ENCODE measurements around the gene TIMP1. TPM values are rescaled to one million over a fixed set of nuclear protein-coding genes. Genes with fewer than 3 reads are reported as not detected.
A peak's percentile ranks its signal among the peaks of the same experiment; 100 is the strongest.

Gene TIMP1
- total RNA-seq, 2 experiments from 2014 or later, result not detected

- DNase-seq (ENCODE audit: low spot score), result peak; percentile 98
- Histone ChIP-seq H3K4me3 (ENCODE audit: low read depth, low read length, poor library complexity, severe bottlenecking) (peak within 1 kb of the TSS; percentile 86), H3K36me3 (ENCODE audit: insufficient read depth, low read length) (peaks cover 27% of the 10 kb centered on the region), H3K9me3 (ENCODE audit: low read length) (no peaks in the 10 kb centered on the region), H3K4me2 (ENCODE audit: low read length) (peak within 1 kb of the TSS; percentile 92), H3K9me2 (ENCODE audit: insufficient read depth, low read length) (no peaks in the 10 kb centered on the region), H3K4me1 (ENCODE audit: insufficient read depth, low read length, poor library complexity, severe bottlenecking) (peaks cover 30% of the 10 kb centered on the region), H3K79me2 (ENCODE audit: insufficient read depth, low read depth, low read length) (peaks cover 15% of the 10 kb centered on the region; the same call in 1 of the 2 replicates), H4K20me1 (ENCODE audit: insufficient read depth, low read length) (no peaks in the 10 kb centered on the region), H3K27ac (ENCODE audit: low read depth, low read length, poor library complexity, severe bottlenecking) (peak within 1 kb of the TSS; percentile 70), H2AFZ (ENCODE audit: low read length) (peak within 1 kb of the TSS; percentile 28; the same call in 1 of the 2 replicates)
- TF ChIP-seq CTCF (conservative IDR thresholded peaks at IDR 0.05; ENCODE audit: low read length) (no peak), EZH2phosphoT487 (IDR thresholded peaks at IDR 0.05; ENCODE audit: borderline replicate concordance, low read depth, low read length) (no peak)
- CTCF ChIA-PET (ENCODE audit: unreplicated experiment), result no interaction called here
- POLR2A ChIA-PET, result interaction anchor here (0.9 kb wide), 1 partner anchor 10 kb away, joined by 4 read pairs; no protein-coding TSS in a partner anchor
- intact Hi-C loops (cut with micrococcal nuclease; ENCODE audit: unreplicated experiment), result loop anchor here (5.0 kb wide), 3 partner anchors 64 to 91 kb away; partner anchors contain the start of genes CFP and ELK1
- TSS peak; percentile 61 for BruUV-seq (replicated peaks)
Measured at GRCh38 chrX:47560934-47561658, 21.1 kb upstream of the TIMP1 start, which contains the start of gene ARAF. TSS of gene ARAF (plus strand) at chrX:47561205. CDS start at chrX:47562968, 1,763 bp downstream.

- Histone ChIP-seq H3K4me1 (ENCODE audit: insufficient read depth, low read length, poor library complexity, severe bottlenecking) (peaks cover 26% of the 10 kb centered on the region), H2AFZ (ENCODE audit: low read length) (no peak overlapping the region), H3K4me2 (ENCODE audit: low read length) (peak overlapping the region; percentile 92), H3K36me3 (ENCODE audit: insufficient read depth, low read length) (peaks cover 33% of the 10 kb centered on the region), H3K27ac (ENCODE audit: low read depth, low read length, poor library complexity, severe bottlenecking) (peak overlapping the region; percentile 70), H3K9me2 (ENCODE audit: insufficient read depth, low read length) (no peaks in the 10 kb centered on the region), H3K9me3 (ENCODE audit: low read length) (no peaks in the 10 kb centered on the region), H3K4me3 (ENCODE audit: low read depth, low read length, poor library complexity, severe bottlenecking) (peak overlapping the region; percentile 86), H3K79me2 (ENCODE audit: insufficient read depth, low read depth, low read length) (peaks cover 15% of the 10 kb centered on the region; the same call in 1 of the 2 replicates), H4K20me1 (ENCODE audit: insufficient read depth, low read length) (no peaks in the 10 kb centered on the region)
- TF ChIP-seq CTCF (conservative IDR thresholded peaks at IDR 0.05; ENCODE audit: low read length) (no peak), EZH2phosphoT487 (IDR thresholded peaks at IDR 0.05; ENCODE audit: borderline replicate concordance, low read depth, low read length) (no peak)
- ChIA-PET POLR2A (interaction anchor here (0.7 kb wide), 1 partner anchor 10 kb away, joined by 3 read pairs; no protein-coding TSS in a partner anchor), CTCF (ENCODE audit: unreplicated experiment) (no interaction called here)
- intact Hi-C loops (cut with micrococcal nuclease; ENCODE audit: unreplicated experiment), result loop anchor here (2.0 to 5.0 kb wide), 4 partner anchors 64 to 465 kb away; partner anchors contain the start of genes CFP and ELK1
- DNase-seq (ENCODE audit: low spot score), result no peak
- no TSS peak for BruUV-seq (replicated peaks)
Measured at GRCh38 chrX:47561659-47562151, 20.5 kb upstream of the TIMP1 start.
